HepG2 (cell line): ENCODE measurements around the gene ATP9A.

Source experiments
- EP300 ChIP-seq, 3 experiments: sonication (generic) in 1 of 3; formaldehyde crosslinking in 1 of 3; IDR thresholded peaks; 2 replicates each; pipeline versions ENCODE4 v1.5.1 to v1.6.1; 2011 to 2020; ENCODE audit warnings: low read depth in 2 of 3, low read length in 2 of 3, borderline replicate concordance in 1 of 3, improper control_type of control experiment in 1 of 3, mild to moderate bottlenecking in 1 of 3, missing genetic modification reagents in 1 of 3, moderate library complexity in 1 of 3
- MAFG ChIP-seq: sonication (generic); formaldehyde crosslinking; IDR thresholded peaks from 2 replicates; pipeline ENCODE4 v1.5.1; 2020; ENCODE audit warnings: mild to moderate bottlenecking, missing genetic modification reagents

- TF ChIP-seq EP300 (IDR thresholded peaks at IDR 0.05; ENCODE audit: low read depth in 2 of 2, low read length in 2 of 2) (no peak), EP300 (CRISPR knock-in tag; IDR thresholded peaks at IDR 0.05; ENCODE audit: borderline replicate concordance) (no peak), MAFG (CRISPR knock-in tag) (no peak)
These were observed 147.8 kb downstream of the ATP9A start for GRCh38 chr20:51620432-51620831.
